Transverse colon (tissue), 4 donors: ENCODE data around the gene OR5B21. TPM values are rescaled to one million over a fixed set of nuclear protein-coding genes. Genes with fewer than 3 reads are reported as not detected.
A peak's percentile ranks its signal among the peaks of the same experiment; 100 is the strongest.

Experiments
- DNase-seq: peaks from one replicate; pipeline ENCODE4 v3.0.0-alpha.2; 2019
- H3K27ac ChIP-seq, 4 donors: fragments of 200-600 bp; sonication (generic); 2 replicates each; pipeline ENCODE4 v1.5.1; 2016 to 2018; ENCODE audit warnings: inconsistent platforms in 4 of 4
- H3K27me3 ChIP-seq: fragments of 200-600 bp; sonication (generic); 2 replicates; pipeline ENCODE4 v1.5.1; 2017; ENCODE audit warnings: inconsistent platforms
- H3K36me3 ChIP-seq, 4 donors: fragments of 200-600 bp; sonication (generic); 2 replicates each; pipeline ENCODE4 v1.5.1; 2017 to 2019; ENCODE audit warnings: inconsistent platforms in 4 of 4
- H3K4me1 ChIP-seq, 4 donors: fragments of 200-600 bp; sonication (generic); 2 replicates each; pipeline ENCODE4 v1.5.1; 2017 to 2020; ENCODE audit warnings: inconsistent platforms in 4 of 4
- H3K4me3 ChIP-seq, 4 donors: fragments of 200-600 bp; sonication (generic); 1 replicate in 1 of 4; 2 replicates in 3 of 4; pipeline versions ENCODE4 v1.5.1 to v1.6.1; 2017 to 2019; ENCODE audit warnings: inconsistent platforms in 4 of 4
- H3K9me3 ChIP-seq, 2 donors: fragments of 200-600 bp; sonication (generic); 2 replicates each; pipeline ENCODE4 v1.5.1; 2017 to 2019; ENCODE audit warnings: inconsistent platforms in 2 of 2
- EP300 ChIP-seq: sonication (generic); formaldehyde crosslinking; IDR thresholded peaks from one replicate; pipeline ENCODE4 v1.6.1; 2017; ENCODE audit warnings: antibody characterized with exemption, low read depth
- POLR2A ChIP-seq: fragments of 450-650 bp; IDR thresholded peaks from one replicate; pipeline ENCODE4 v1.6.1; 2016; ENCODE audit warnings: antibody characterized with exemption, mild to moderate bottlenecking, moderate library complexity
- POLR2AphosphoS5 ChIP-seq, 3 donors: sonication (generic); formaldehyde crosslinking; IDR thresholded peaks; one replicate each; pipeline ENCODE4 v1.6.1; 2016; ENCODE audit warnings: antibody characterized with exemption in 3 of 3
- WGBS, 2 donors: methylation state at CpG; one replicate each; pipeline ENCODE4 v1.1.5; 2018; ENCODE audit warnings: low coverage in 1 of 2; 5-methylcytosine and 5-hydroxymethylcytosine counted together
- in situ Hi-C, 4 donors: fragments of 200-750 bp; cut with MboI; loops; one replicate each; pipeline versions ENCODE4 v1.15.0 to v1.15.1; 2017; ENCODE audit warnings: low sequenced_read_pairs in 3 of 4, low pct_ligation_motif_present in 1 of 4, low pct_unique_long_range_greater_than_20kb in 1 of 4
- intact Hi-C: fragments of 100-400 bp; cut with DNase I; formaldehyde crosslinking; loops from one replicate; pipeline ENCODE4 v1.15.1; 2023; ENCODE audit warnings: low total_unique reads
- total RNA-seq, 4 donors: library from RNA; depleted of rRNA; stranded (reverse); fragments of >200 nt; gene quantifications; one replicate each; pipeline ENCODE4 v1.1.0, GENCODE V29; 2016
- TF ChIP-seq, protein P1 (sequence below), 5 experiments: fragments of 200-600 bp in 3 of 5; fragments of 450-650 bp in 2 of 5; sonication (generic) in 3 of 5; IDR thresholded peaks; 1 replicate in 2 of 5; 2 replicates in 3 of 5; pipeline ENCODE4 v1.5.1; 2016 to 2017; ENCODE audit warnings: antibody characterized with exemption in 5 of 5, inconsistent platforms in 3 of 5, mild to moderate bottlenecking in 2 of 5, moderate library complexity in 1 of 5

Gene OR5B21
- total RNA-seq, 4 donors from 2014 or later: not detected

DNA sequence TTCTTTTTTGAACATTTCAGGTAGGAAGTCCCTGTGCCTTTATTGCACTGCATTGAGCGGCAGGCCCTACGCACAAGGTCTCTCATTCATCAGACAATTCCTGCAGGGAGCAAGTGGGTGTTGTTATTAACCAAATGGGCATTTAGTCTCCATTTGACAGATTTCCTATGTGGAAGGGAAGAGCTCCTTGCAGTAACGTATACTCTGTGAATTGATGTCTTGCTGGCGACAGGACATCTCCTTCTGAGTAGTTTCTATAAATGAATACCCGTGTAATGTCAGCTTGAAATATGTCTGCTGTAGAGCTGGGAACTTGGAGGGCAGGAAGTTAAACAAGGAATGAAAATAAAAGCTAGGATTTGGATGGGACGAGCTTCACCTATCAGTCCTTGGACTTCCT lies 3.7 kb downstream of the OR5B21 start:
- DNase-seq: no peak
- 83 to 88% methylated on average over 6 of the region's 6 CpGs for WGBS, 2 donors
- TF ChIP-seq, protein P1, sequence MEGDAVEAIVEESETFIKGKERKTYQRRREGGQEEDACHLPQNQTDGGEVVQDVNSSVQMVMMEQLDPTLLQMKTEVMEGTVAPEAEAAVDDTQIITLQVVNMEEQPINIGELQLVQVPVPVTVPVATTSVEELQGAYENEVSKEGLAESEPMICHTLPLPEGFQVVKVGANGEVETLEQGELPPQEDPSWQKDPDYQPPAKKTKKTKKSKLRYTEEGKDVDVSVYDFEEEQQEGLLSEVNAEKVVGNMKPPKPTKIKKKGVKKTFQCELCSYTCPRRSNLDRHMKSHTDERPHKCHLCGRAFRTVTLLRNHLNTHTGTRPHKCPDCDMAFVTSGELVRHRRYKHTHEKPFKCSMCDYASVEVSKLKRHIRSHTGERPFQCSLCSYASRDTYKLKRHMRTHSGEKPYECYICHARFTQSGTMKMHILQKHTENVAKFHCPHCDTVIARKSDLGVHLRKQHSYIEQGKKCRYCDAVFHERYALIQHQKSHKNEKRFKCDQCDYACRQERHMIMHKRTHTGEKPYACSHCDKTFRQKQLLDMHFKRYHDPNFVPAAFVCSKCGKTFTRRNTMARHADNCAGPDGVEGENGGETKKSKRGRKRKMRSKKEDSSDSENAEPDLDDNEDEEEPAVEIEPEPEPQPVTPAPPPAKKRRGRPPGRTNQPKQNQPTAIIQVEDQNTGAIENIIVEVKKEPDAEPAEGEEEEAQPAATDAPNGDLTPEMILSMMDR (IDR thresholded peaks at IDR 0.05): no peak
- TF ChIP-seq EP300 (no peak), POLR2A (no peak), POLR2AphosphoS5 (IDR thresholded peaks at IDR 0.05) (no peak)
- no peak overlapping the region for H3K4me3 ChIP-seq
- no peak overlapping the region for H3K27ac ChIP-seq
- H3K4me1 ChIP-seq: no peaks in the 10 kb centered on the region
- intact Hi-C loops (no loop called here), in situ Hi-C loops (loop anchor here (25.0 kb wide), 3 partner anchors 667 to 1042 kb away; partner anchors contain the start of gene RTN4RL2 (in 1 of the 4))
- H3K27me3 ChIP-seq: no peaks in the 10 kb centered on the region
- no peaks in the 10 kb centered on the region for H3K36me3 ChIP-seq
- H3K9me3 ChIP-seq: no peaks in the 10 kb centered on the region

DNA sequence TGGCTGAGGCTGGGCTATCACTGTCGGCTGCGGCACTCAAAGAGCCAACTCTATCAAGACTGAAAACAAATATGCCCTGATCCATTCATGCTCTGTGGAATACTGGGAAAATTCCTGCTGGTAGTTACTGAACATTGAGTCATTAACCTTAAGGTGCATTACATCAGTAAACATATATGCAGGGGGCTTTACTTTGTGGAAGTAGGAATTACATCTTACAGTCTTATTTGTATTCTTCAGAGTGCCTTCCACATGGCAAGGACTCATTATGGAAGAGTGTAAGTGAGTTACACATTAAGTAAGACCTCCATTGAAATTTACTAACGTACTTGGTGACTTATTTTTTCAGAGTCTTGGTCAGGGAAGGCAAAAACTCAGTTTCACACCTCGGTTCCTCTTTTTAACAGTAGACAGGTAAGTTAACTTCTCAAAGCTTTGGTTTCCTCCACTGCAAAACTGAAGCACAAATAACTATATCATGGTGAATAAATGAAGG lies 4.5 kb downstream of the OR5B21 start:
- in situ Hi-C loops: loop anchor here (25.0 kb wide), 3 partner anchors 666 to 1041 kb away; partner anchors contain the start of gene RTN4RL2 (in 1 of the 4)

DNA sequence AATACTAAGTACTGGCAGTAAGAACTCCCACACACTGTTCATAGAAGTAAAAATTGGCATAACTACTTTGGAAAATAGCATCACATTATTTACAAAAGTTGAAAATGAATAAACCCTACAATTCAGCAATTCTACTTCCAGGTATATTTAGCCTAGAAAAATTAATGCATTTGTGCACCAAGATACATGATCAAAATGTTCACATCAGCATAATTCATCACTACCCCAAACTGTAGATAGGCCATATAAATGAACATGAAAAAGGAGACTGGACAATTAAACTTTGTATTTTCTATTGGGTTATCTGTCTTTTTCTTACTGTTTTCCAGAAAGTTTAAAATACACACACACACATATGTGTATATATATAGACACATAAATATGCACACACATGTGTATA lies 5.9 kb downstream of the OR5B21 start:
- in situ Hi-C loops (loop anchor here (25.0 kb wide), 3 partner anchors 665 to 1040 kb away; partner anchors contain the start of gene RTN4RL2 (in 1 of the 4)), intact Hi-C loops (no loop called here)
- TF ChIP-seq EP300 (no peak), POLR2A (no peak), POLR2AphosphoS5 (IDR thresholded peaks at IDR 0.05) (no peak)
- TF ChIP-seq, protein P1 (IDR thresholded peaks at IDR 0.05): no peak
- Histone ChIP-seq H3K9me3 (no peaks in the 10 kb centered on the region), H3K4me3 (no peak overlapping the region), H3K4me1 (no peaks in the 10 kb centered on the region), H3K27me3 (no peaks in the 10 kb centered on the region), H3K36me3 (no peaks in the 10 kb centered on the region), H3K27ac (no peak overlapping the region)
- no peak for DNase-seq

More for the DNA sequence above, 4.5 kb downstream of the OR5B21 start:
- H3K9me3 ChIP-seq: no peaks in the 10 kb centered on the region
- no peaks in the 10 kb centered on the region for H3K4me1 ChIP-seq
- H3K4me3 ChIP-seq: no peak overlapping the region
- no peak for TF ChIP-seq EP300
- no peak for DNase-seq
- no peaks in the 10 kb centered on the region for H3K27me3 ChIP-seq
- 83 to 84% methylated on average over 4 of the region's 4 CpGs for WGBS, 2 donors
- intact Hi-C loops: no loop called here
- no peak overlapping the region for H3K27ac ChIP-seq
- H3K36me3 ChIP-seq: no peaks in the 10 kb centered on the region

DNA sequence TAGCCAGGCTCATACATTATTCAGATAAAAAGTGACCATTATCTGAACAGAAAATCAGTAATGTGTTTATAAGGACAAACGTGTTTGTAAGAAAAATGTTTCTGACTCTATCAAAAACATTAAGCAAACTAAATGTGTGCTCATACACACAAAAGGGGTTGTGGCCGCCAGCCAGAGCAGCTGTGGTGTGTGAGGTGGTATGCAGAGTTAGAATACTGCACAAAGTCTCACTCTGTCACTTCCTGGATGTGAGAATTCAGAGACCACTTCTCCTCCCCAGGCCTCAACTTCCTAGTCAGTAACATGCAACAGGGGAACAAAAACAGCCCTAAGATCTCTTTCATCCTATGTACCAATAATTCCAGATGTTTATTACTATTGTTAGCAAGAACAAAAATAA lies 9.4 kb downstream of the OR5B21 start:
- DNase-seq: peak; percentile 8

More for the DNA sequence above, 9.4 kb downstream of the OR5B21 start:
- 45 to 59% methylated on average over 2 of the region's 2 CpGs for WGBS, 2 donors
- Histone ChIP-seq H3K36me3 (no peaks in the 10 kb centered on the region), H3K27ac (no peak overlapping the region), H3K9me3 (no peaks in the 10 kb centered on the region), H3K4me1 (no peaks in the 10 kb centered on the region), H3K27me3 (no peaks in the 10 kb centered on the region), H3K4me3 (no peak overlapping the region)
- in situ Hi-C loops (no loop called here), intact Hi-C loops (no loop called here)
- TF ChIP-seq POLR2A (no peak), EP300 (no peak), POLR2AphosphoS5 (IDR thresholded peaks at IDR 0.05) (no peak)
- TF ChIP-seq, protein P1 (IDR thresholded peaks at IDR 0.05): no peak
